PC-9 (cell line): ENCODE data around the gene SLC17A4. TPM values are rescaled to one million over a fixed set of nuclear protein-coding genes. Genes with fewer than 3 reads are reported as not detected.

Experiments used
- BruUV-seq: library from RNA; stranded (reverse); fragments of 400-500 nt; replicated peaks from 2 replicates; lab custom pipeline; 2021; lab: Mats Ljungman, UMichigan
- CTCF ChIA-PET: fragments of 300-600 bp; sonication (Branson Sonifier 250); formaldehyde crosslinking; loops from one replicate; lab custom pipeline; 2022; ENCODE audit warnings: antibody characterized with exemption; lab: Charles Lee
- POLR2A ChIA-PET: fragments of 300-600 bp; sonication (Branson Sonifier 250); formaldehyde crosslinking; loops from one replicate; lab custom pipeline; 2022; ENCODE audit warnings: antibody characterized with exemption; ENCODE audit not compliant: unreplicated experiment; lab: Charles Lee
- DNase-seq, 2 experiments: peaks; one replicate each; pipeline versions ENCODE4 v3.0.0 to v3.0.0-alpha.2; 2015 to 2022; ENCODE audit warnings: mixed read lengths in 1 of 2
- H2AFZ ChIP-seq: fragments of 200-600 bp; sonication (generic); 2 replicates; pipeline ENCODE4 v1.8.1; 2017; ENCODE audit warnings: antibody characterized with exemption
- H3F3A ChIP-seq: fragments of 200-600 bp; sonication (generic); 2 replicates; pipeline ENCODE4 v1.8.1; 2017; ENCODE audit warnings: antibody characterized with exemption, mild to moderate bottlenecking, low read depth; ENCODE audit not compliant: insufficient read depth
- H3K27ac ChIP-seq: fragments of 200-600 bp; sonication (generic); 2 replicates; pipeline ENCODE4 v1.6.1; 2016; ENCODE audit warnings: mixed run types
- H3K27me3 ChIP-seq: fragments of 200-600 bp; sonication (generic); 2 replicates; pipeline ENCODE4 v1.6.1; 2016; ENCODE audit warnings: low read depth, mixed run types; ENCODE audit not compliant: insufficient read depth
- H3K36me3 ChIP-seq: fragments of 200-600 bp; sonication (generic); 2 replicates; pipeline ENCODE4 v1.6.1; 2016; ENCODE audit warnings: low read depth, mixed run types
- H3K4me1 ChIP-seq: fragments of 200-600 bp; sonication (generic); replicated peaks from 2 replicates; pipeline ENCODE4 v1.6.1; 2016; ENCODE audit warnings: mixed run types; ENCODE audit not compliant: insufficient read depth
- H3K4me2 ChIP-seq: fragments of 200-600 bp; sonication (generic); 2 replicates; pipeline ENCODE4 v1.6.1; 2017; ENCODE audit warnings: mixed run types
- H3K4me3 ChIP-seq: fragments of 200-600 bp; sonication (generic); 2 replicates; pipeline ENCODE4 v1.6.1; 2016; ENCODE audit warnings: mixed run types
- H3K79me2 ChIP-seq: fragments of 200-600 bp; sonication (generic); 2 replicates; pipeline ENCODE4 v1.6.1; 2017; ENCODE audit warnings: low read depth, mixed run types
- H3K9me2 ChIP-seq: fragments of 200-600 bp; sonication (generic); 2 replicates; pipeline ENCODE4 v1.8.1; 2017; ENCODE audit warnings: mild to moderate bottlenecking; ENCODE audit not compliant: insufficient read depth
- H3K9me3 ChIP-seq: fragments of 200-600 bp; sonication (generic); 2 replicates; pipeline ENCODE4 v1.8.1; 2016; ENCODE audit warnings: low read depth; ENCODE audit not compliant: insufficient read depth
- H4K20me1 ChIP-seq: fragments of 200-600 bp; sonication (generic); 2 replicates; pipeline ENCODE4 v1.8.1; 2017; ENCODE audit not compliant: insufficient read depth
- EZH2 ChIP-seq: fragments of 200-600 bp; sonication (generic); IDR thresholded peaks from 2 replicates; pipeline ENCODE4 v1.8.0; 2017; ENCODE audit warnings: antibody characterized with exemption, low read depth
- intact Hi-C: fragments of 100-400 bp; cut with micrococcal nuclease; formaldehyde crosslinking; loops from one replicate; pipeline ENCODE4 v1.10.0; 2022; ENCODE audit not compliant: unreplicated experiment
- total RNA-seq: library from RNA; stranded (reverse); gene quantifications from 2 replicates; pipeline ENCODE4 v1.2.3, GENCODE V29; 2021
- TF ChIP-seq, protein P1 (sequence below): fragments of 200-600 bp; sonication (generic); conservative IDR thresholded peaks from 2 replicates; pipeline ENCODE4 v1.6.1; 2017; ENCODE audit warnings: mixed run types, antibody characterized with exemption, mild to moderate bottlenecking, moderate library complexity

SLC17A4 gene
- total RNA-seq, 1 experiment from 2014 or later: 0.13 TPM

DNA sequence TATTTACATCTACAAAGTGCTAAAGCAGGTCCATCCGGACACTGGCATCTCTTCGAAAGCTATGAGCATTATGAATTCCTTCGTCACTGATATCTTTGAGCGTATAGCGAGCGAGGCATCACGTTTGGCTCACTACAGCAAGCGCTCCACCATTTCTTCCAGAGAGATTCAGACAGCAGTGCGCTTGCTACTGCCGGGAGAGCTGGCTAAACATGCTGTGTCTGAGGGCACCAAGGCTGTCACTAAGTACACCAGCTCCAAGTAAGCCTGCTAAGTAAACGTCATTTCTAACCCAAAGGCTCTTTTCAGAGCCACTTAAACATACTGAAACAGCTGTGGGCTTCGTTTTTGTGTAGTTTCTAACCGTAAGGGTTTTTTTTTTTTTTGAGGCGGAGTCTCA is 27.5 kb upstream of the SLC17A4 start:
- no peak overlapping the region for H3K4me3 ChIP-seq
- intact Hi-C loops: no loop called here
- no peaks in the 10 kb centered on the region for H3K36me3 ChIP-seq
- no peaks in the 10 kb centered on the region for H4K20me1 ChIP-seq
- no peaks in the 10 kb centered on the region for H3K4me1 ChIP-seq
- no peak overlapping the region for H3K27ac ChIP-seq
- no peaks in the 10 kb centered on the region for H3F3A ChIP-seq
- no peaks in the 10 kb centered on the region for H3K9me2 ChIP-seq
- POLR2A ChIA-PET: no interaction called here
- CTCF ChIA-PET: interaction anchor here (0.7 kb wide), 2 partner anchors 91 to 115 kb away, joined by 4 read pairs; no protein-coding TSS in a partner anchor
- TF ChIP-seq, protein P1, sequence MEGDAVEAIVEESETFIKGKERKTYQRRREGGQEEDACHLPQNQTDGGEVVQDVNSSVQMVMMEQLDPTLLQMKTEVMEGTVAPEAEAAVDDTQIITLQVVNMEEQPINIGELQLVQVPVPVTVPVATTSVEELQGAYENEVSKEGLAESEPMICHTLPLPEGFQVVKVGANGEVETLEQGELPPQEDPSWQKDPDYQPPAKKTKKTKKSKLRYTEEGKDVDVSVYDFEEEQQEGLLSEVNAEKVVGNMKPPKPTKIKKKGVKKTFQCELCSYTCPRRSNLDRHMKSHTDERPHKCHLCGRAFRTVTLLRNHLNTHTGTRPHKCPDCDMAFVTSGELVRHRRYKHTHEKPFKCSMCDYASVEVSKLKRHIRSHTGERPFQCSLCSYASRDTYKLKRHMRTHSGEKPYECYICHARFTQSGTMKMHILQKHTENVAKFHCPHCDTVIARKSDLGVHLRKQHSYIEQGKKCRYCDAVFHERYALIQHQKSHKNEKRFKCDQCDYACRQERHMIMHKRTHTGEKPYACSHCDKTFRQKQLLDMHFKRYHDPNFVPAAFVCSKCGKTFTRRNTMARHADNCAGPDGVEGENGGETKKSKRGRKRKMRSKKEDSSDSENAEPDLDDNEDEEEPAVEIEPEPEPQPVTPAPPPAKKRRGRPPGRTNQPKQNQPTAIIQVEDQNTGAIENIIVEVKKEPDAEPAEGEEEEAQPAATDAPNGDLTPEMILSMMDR: no peak
- no peak for TF ChIP-seq EZH2
- no TSS peak for BruUV-seq
- no peaks in the 10 kb centered on the region for H3K9me3 ChIP-seq
- H2AFZ ChIP-seq: no peak overlapping the region
- H3K27me3 ChIP-seq: no peaks in the 10 kb centered on the region
- no peak for DNase-seq
- no peaks in the 10 kb centered on the region for H3K79me2 ChIP-seq
- no peak overlapping the region for H3K4me2 ChIP-seq

DNA sequence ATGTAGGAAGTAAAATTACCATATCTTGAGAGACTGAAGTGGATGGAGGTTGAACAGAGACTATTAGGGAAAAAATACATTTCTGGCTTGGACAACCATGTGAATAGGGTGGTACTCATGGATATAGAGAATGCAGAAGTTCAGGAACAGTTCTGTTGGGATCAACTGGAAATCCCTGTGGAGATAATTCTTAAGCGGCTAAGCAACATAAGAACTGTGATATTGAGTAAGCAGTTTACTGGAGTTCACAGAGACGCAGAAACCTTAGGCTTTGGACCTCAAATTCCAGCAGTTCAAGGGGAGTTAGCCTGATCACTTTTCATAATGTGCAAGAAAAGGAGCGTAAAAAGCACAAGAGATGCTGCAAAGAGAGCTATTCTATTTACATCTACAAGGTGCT is 23.6 kb upstream of the SLC17A4 start:
- no peaks in the 10 kb centered on the region for H3K4me1 ChIP-seq
- no peaks in the 10 kb centered on the region for H3K36me3 ChIP-seq
- no peak overlapping the region for H3K4me3 ChIP-seq
- intact Hi-C loops: no loop called here
- no peaks in the 10 kb centered on the region for H3K79me2 ChIP-seq
- no peak for DNase-seq
- no peak for TF ChIP-seq EZH2
- TF ChIP-seq, protein P1: no peak
- H3K9me3 ChIP-seq: no peaks in the 10 kb centered on the region
- H3K9me2 ChIP-seq: no peaks in the 10 kb centered on the region
- no peak overlapping the region for H2AFZ ChIP-seq
- BruUV-seq: no TSS peak
- ChIA-PET POLR2A (no interaction called here), CTCF (no interaction called here)
- H3F3A ChIP-seq: no peaks in the 10 kb centered on the region
- H3K27ac ChIP-seq: no peak overlapping the region
- peaks cover 2% of the 10 kb centered on the region; the same call in 1 of the 2 replicates for H3K27me3 ChIP-seq
- H3K4me2 ChIP-seq: no peak overlapping the region
- no peaks in the 10 kb centered on the region for H4K20me1 ChIP-seq

DNA sequence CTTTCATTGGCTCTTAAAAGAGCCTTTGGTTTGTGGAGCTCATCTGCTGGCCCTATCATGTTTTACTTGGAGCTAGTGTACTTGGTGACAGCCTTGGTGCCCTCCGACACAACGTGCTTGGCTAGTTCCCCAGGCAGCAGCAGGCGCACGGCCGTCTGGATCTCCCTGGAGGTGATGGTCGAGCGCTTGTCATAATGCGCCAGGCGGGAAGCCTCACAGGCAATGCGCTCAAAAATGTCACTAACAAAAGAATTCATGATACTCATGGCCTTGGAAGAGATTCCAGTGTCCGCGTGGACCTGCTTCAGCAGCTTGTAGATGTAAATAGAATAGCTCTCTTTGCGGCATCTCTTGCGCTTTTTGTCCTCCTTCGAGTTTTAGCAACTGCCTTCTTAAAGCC is 22.8 kb upstream of the SLC17A4 start:
- ChIA-PET POLR2A (no interaction called here), CTCF (no interaction called here)
- no peak for TF ChIP-seq EZH2
- TF ChIP-seq, protein P1: no peak
- H3K27ac ChIP-seq: no peak overlapping the region
- peaks cover 2% of the 10 kb centered on the region; the same call in 1 of the 2 replicates for H3K27me3 ChIP-seq
- no peak overlapping the region for H2AFZ ChIP-seq
- no peak for DNase-seq
- no peaks in the 10 kb centered on the region for H3K36me3 ChIP-seq
- H3K9me3 ChIP-seq: no peaks in the 10 kb centered on the region
- no peaks in the 10 kb centered on the region for H3K9me2 ChIP-seq
- H3K4me3 ChIP-seq: no peak overlapping the region
- no peaks in the 10 kb centered on the region for H4K20me1 ChIP-seq
- no peaks in the 10 kb centered on the region for H3F3A ChIP-seq
- H3K79me2 ChIP-seq: no peaks in the 10 kb centered on the region
- intact Hi-C loops: no loop called here
- no peaks in the 10 kb centered on the region for H3K4me1 ChIP-seq
- no TSS peak for BruUV-seq
- H3K4me2 ChIP-seq: no peak overlapping the region
